T-helper 1 cell treated with Interleukin-12 subunit alpha and Interleukin-12 subunit beta and Interleukin-4 antibody, amounts not matched to agents 30 ng/mL and 1 ng/mL, for 36 hours (primary cell): ENCODE measurements around the gene COX6A1. TPM values are rescaled to one million over a fixed set of nuclear protein-coding genes. Genes with fewer than 3 reads are reported as not detected.

Source experiments
- intact Hi-C: fragments of 100-400 bp; cut with micrococcal nuclease; formaldehyde crosslinking; loops from one replicate; pipeline ENCODE4 v1.15.1; 2024
- total RNA-seq: library from RNA; stranded (reverse); gene quantifications from 2 replicates; pipeline ENCODE4 v1.2.3, GENCODE V29; 2022

The COX6A1 gene
- total RNA-seq, 1 donor from 2014 or later: 280 TPM

DNA sequence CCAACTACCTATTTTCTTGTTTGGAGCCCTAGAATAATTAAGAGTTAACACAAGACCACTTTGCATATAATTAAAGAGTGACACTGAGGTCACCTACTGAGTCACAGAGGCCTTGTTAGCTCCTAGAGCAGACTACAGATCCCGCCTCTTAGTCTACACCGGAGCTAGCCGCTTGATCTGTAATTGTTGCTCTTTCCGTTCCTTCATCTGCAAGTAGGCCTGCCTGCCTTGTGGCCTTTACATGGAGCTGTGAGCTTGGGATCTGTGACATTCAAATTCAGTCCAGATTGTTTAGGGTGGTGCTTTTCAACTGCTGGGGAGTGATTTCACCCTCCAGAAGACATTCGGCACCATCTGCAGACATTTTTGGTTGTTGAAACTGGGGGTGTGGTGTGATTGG is 52.4 kb downstream of the COX6A1 start:
- intact Hi-C loops: no loop called here

Other genes with a start within 250 kb of the COX6A1 start
- gene GCN1, start 243.4 kb upstream of the COX6A1 start, total RNA-seq: 132 and 140 TPM in 2 replicates
- gene RPLP0, start 237.0 kb upstream of the COX6A1 start, total RNA-seq: 1,912 and 1,920 TPM in 2 replicates
- 197 TPM in 2 replicates for gene PXN, start 172.4 kb upstream of the COX6A1 start, total RNA-seq
- 6,804 and 7,048 TPM in 2 replicates for gene RNU4-2, start 146.2 kb upstream of the COX6A1 start, total RNA-seq
- gene RNU4-1, start 144.9 kb upstream of the COX6A1 start, total RNA-seq: 2,820 and 2,977 TPM in 2 replicates
- 1.6 and 3.0 TPM in 2 replicates for gene SIRT4, start 135.8 kb upstream of the COX6A1 start, total RNA-seq
- gene PLA2G1B, start 110.3 kb upstream of the COX6A1 start, total RNA-seq: not detected in 2 replicates
- gene MSI1, start 68.9 kb upstream of the COX6A1 start, total RNA-seq: not detected in 2 replicates
- 41.4 and 41.5 TPM in 2 replicates for gene TRIAP1, start 8.3 kb downstream of the COX6A1 start, total RNA-seq
- 31.3 and 37.3 TPM in 2 replicates for gene GATC, start 8.3 kb downstream of the COX6A1 start, total RNA-seq
- 182 and 184 TPM in 2 replicates for gene SRSF9, start 31.6 kb downstream of the COX6A1 start, total RNA-seq
- gene DYNLL1, start 58.0 kb downstream of the COX6A1 start, total RNA-seq: 331 and 341 TPM in 2 replicates
- 26.3 and 29.0 TPM in 2 replicates for gene COQ5, start 91.0 kb downstream of the COX6A1 start, total RNA-seq
- 172 and 187 TPM in 2 replicates for gene RNF10, start 96.2 kb downstream of the COX6A1 start, total RNA-seq
- gene POP5, start 143.3 kb downstream of the COX6A1 start, total RNA-seq: 65.7 and 67.6 TPM in 2 replicates
- 0.29 and 0.32 TPM in 2 replicates for gene CABP1, start 202.5 kb downstream of the COX6A1 start, total RNA-seq
- gene MLEC, start 249.0 kb downstream of the COX6A1 start, total RNA-seq: 129 TPM in 2 replicates